GM10266 (cell line): Measurements from ENCODE around the gene GTF2IRD1.

Source experiments
- DNase-seq: peaks from one replicate; pipeline ENCODE4 v3.0.0; 2012; ENCODE audit errors: extremely low spot score
- TF ChIP-seq, protein P1 (sequence below): IDR thresholded peaks from 2 replicates; pipeline ENCODE4 v1.5.1; 2012; ENCODE audit warnings: mild to moderate bottlenecking, low read depth; ENCODE audit not compliant: control insufficient read depth, insufficient read depth; ENCODE audit errors: missing control alignments

Gene GTF2IRD1

DNA sequence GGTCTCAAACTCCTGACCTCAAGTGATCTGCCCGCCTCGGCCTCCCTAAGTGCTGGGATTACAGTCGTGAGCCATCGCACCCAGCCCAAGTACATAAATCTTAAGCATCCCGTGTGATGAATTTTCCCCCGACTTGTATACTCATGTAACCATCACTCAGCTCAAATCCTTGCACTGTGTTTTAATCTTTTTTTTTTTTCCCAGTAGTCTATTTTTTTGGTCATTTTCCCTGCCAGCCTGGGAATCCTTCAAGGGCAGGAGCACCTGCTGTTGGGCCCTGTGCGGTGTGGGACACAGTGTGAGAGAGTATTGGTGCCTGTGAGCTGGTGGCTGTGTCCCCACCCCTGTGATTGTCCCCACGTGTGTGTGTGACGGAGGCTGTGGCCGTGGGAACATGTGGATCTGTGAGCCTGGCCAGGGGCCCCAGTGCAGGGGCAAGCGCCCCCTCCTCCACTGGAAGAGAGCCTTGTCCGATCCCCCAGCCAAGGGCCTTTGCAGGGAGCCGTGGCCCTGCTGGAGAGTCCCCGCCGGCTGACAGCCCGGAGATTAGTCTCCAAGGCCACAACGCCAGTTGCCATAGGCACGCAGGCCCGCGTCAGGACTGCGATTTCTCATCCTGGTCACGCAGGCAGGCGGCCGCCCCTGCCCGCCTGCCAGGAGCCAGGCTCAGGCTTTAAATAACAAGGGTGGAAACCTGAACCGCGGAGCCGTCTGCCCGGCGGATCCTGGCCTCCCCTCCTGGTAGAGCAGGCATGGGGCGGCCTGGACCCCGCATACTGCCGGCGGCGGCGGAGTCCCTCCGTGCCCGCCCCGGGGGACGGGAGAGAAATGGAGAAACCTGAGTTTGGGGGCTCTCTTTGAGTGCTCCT lies 26.5 kb downstream of the GTF2IRD1 start:
- TF ChIP-seq, protein P1, sequence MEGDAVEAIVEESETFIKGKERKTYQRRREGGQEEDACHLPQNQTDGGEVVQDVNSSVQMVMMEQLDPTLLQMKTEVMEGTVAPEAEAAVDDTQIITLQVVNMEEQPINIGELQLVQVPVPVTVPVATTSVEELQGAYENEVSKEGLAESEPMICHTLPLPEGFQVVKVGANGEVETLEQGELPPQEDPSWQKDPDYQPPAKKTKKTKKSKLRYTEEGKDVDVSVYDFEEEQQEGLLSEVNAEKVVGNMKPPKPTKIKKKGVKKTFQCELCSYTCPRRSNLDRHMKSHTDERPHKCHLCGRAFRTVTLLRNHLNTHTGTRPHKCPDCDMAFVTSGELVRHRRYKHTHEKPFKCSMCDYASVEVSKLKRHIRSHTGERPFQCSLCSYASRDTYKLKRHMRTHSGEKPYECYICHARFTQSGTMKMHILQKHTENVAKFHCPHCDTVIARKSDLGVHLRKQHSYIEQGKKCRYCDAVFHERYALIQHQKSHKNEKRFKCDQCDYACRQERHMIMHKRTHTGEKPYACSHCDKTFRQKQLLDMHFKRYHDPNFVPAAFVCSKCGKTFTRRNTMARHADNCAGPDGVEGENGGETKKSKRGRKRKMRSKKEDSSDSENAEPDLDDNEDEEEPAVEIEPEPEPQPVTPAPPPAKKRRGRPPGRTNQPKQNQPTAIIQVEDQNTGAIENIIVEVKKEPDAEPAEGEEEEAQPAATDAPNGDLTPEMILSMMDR: no peak
- no peak for DNase-seq

DNA sequence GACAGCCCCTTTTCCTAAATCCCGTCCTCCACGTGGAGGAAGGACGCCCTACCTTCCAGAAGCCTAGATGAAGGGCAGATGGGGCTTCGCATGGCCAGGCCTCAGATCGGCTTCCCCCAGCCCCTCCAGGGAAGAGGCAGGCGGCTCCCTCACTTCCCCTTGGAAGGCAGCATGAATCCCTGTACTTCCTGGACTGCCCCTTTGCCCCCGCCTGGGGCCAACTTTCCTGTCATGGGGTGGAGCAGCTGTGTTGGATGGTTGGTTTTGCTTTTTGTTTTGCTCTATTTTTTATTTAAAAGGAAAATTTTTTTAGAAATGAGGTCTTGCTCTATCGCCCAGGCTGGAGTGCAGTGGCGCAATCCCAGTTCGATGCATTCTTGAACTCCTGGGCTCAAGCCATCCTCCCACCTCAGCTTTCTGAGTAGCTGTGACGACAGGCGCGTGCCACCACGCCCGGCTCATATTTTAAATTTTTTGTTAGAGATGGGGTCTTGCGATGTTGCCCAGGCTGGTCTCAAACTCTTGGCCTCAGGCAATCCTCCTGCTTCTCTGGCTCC lies 27.2 kb downstream of the GTF2IRD1 start:
- TF ChIP-seq, protein P1: no peak
- no peak for DNase-seq

DNA sequence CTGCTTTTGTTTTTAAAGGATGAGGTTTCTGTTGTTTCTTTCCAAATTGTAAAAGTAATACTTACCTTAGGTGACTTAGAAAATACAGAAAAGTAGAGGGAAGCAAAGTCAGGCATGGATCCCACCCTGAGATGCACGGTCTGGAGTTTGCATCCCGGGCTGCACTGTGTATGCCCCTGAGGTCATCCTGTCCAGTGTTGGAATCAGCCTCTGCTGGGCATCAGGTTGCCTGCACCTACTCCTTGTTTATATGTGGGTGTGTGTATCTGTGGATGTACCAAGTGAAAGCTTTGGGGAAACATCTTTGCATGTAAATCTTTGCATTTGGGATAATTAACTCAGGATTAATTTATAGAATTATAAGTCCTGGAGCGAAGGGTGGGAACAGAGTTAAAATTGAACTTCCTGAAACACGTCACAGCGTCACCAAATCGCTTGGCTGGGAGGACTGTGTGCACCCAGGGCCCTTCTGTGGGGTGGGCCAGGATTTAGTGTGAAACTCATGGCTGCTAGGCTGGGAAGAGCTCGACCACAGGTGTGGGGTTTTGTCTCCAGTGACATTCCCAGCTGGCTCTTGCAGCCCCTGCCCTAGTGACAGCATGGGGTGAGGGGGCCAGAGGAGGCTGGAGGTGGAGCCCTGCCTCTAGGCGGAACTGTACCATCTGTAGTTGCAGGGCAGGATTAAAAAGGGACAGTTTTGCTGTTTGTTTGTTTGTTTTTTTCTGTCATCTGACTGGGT lies 27.9 kb downstream of the GTF2IRD1 start:
- no peak for DNase-seq
- TF ChIP-seq, protein P1: no peak

DNA sequence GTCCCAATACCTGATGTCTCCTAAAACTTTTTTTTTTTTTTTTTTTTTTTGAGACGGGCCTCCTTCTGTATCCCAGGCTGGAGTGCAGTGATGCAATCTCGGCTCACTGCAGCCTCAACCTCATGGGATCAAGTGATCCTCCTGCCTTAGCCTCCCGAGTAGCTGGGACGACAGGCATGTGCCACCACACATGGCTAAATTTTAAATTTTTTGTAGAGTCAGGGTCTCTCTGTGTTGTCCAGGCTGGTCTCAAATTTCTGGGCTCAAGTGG lies 28.4 kb downstream of the GTF2IRD1 start:
- DNase-seq: no peak
- TF ChIP-seq, protein P1: no peak

DNA sequence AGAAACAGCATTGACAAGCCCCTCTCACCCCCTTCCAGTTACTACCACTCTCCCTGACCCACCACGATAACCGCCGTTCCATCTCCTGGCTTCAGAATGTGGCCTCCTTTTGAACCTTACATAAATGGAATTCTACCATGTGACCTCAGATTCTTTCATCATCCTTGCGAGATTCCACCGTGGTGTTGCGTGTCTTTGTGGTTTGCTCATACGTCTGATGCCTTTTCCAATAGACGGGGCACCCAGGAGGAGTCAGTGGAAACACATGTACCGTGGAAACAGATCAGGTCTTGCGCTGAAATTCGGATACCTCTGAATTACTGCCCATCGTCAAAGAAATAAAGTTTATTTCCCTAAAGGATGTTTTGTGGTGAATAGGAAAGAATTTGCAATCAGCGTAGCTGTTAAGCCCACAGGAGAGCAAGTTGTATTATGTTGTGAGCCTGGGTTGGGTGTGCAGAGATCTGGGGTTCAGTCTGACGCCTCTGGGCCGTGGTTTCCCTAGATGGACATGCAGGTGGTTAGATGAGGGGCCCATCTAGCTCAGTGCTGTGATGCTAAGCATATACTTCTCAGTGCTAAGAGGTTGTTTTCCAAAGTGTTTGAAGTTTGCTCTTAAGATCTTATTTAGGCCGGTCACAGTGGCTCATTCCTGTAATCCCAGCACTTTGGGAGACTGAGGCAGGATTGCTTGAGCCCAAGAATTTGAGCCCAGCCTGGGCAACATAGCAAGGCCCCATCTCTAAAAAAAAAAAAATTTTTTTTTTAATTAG lies 29.1 kb downstream of the GTF2IRD1 start:
- TF ChIP-seq, protein P1: no peak
- no peak for DNase-seq

DNA sequence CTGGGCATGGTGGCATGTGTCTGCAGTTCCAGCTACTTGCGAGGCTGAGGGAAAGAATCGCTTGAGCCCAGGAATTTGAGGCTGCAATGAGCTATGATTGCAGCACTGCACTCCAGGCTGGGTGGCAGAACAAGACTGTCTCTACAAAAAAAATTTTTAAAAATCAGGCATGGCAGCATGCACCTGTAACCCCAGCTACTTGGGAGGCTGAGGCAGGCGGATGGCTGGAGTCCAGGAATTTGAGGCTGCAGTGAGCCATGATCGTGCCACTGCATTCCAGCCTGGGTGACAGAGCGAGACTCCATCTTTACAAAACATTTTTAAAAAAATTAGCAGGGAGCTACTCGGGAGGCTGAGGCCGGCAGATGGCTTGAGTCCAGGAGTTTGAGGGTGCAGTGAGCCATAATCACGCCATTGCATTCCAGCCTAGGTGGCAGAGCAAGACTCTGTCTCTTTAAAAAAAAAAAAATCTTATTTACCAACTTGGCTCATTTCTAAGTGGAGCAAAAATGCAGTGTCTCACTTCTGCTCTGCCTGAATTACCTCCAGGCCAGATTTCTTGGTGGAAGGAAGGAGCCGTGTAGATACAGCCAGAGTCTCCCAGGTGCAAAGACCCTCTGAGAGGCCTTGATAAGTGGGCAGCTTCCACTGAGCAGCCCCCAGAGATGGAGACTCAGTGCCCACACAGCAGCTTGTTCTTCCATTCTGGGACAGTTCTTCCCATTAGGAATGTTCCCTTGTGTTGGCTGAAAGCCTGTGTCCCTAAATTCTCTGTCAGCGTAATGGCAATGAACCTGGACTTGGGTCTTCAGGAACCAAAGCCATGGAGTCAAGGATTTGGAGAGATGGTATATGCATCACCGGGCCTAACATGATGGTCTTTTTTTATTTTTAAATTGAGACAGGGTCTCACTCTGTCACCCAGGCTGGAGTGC lies 30.0 kb downstream of the GTF2IRD1 start:
- TF ChIP-seq, protein P1: no peak
- DNase-seq: no peak
